Measurements from ENCODE around the gene AGBL4.

The AGBL4 gene

GRCh38 chr1:48875552-48876329 is 1148.0 kb downstream of the AGBL4 start:
- TF ChIP-seq CTCF (IDR thresholded peaks at IDR 0.05; ENCODE audit: low read depth, low read length) = no peak

GRCh38 chr1:48873944-48874343 is 1149.8 kb downstream of the AGBL4 start:
- no peak for DNase-seq (ENCODE audit: extremely low read depth, low read depth)
- TF ChIP-seq CTCF (IDR thresholded peaks at IDR 0.05; ENCODE audit: low read depth, low read length) = no peak

More at GRCh38 chr1:48875552-48876329, 1148.0 kb downstream of the AGBL4 start:
- DNase-seq (ENCODE audit: extremely low read depth, low read depth) = no peak

- no peak for DNase-seq (ENCODE audit: extremely low read depth, low read depth)
- TF ChIP-seq CTCF (IDR thresholded peaks at IDR 0.05; ENCODE audit: low read depth, low read length) = peak; percentile 50
These were observed 1153.2 kb downstream of the AGBL4 start for GRCh38 chr1:48870596-48870995.

GRCh38 chr1:48869116-48869893 is 1154.4 kb downstream of the AGBL4 start:
- DNase-seq (ENCODE audit: extremely low read depth, low read depth) = no peak
- TF ChIP-seq CTCF (IDR thresholded peaks at IDR 0.05; ENCODE audit: low read depth, low read length) = peak; percentile 2; the same call in 1 of the 2 replicates

- DNase-seq (ENCODE audit: extremely low read depth, low read depth) = no peak
- no peak for TF ChIP-seq CTCF (IDR thresholded peaks at IDR 0.05; ENCODE audit: low read depth, low read length)
These were observed 1158.8 kb downstream of the AGBL4 start for GRCh38 chr1:48864913-48865312.

- DNase-seq (ENCODE audit: extremely low read depth, low read depth) = no peak
- TF ChIP-seq CTCF (IDR thresholded peaks at IDR 0.05; ENCODE audit: low read depth, low read length) = no peak
These were observed 1164.3 kb downstream of the AGBL4 start for GRCh38 chr1:48859456-48859855.

Measured in AG09319 (cell line).